C4-2B (cell line): ENCODE measurements around the gene PGAP6.

Experiments
- CTCF ChIP-seq: fragments of 450-650 bp; conservative IDR thresholded peaks from 2 replicates; pipeline ENCODE4 v1.5.1; 2017; ENCODE audit warnings: mild to moderate bottlenecking
- ZFX ChIP-seq: fragments of 450-650 bp; IDR thresholded peaks from 2 replicates; pipeline ENCODE4 v1.6.1; 2017

- TF ChIP-seq CTCF (no peak), ZFX (no peak)
Measured at GRCh38 chr16:373020-373598, 8.7 kb downstream of the PGAP6 start.
